H9 (cell line): Measurements from ENCODE around the gene FGD6. TPM values are rescaled to one million over a fixed set of nuclear protein-coding genes. Genes with fewer than 3 reads are reported as not detected.

Experiments
- DNase-seq: peaks from one replicate; pipeline ENCODE4 v3.0.0-alpha.2; 2017
- H2AFZ ChIP-seq: one replicate; pipeline ENCODE4 v1.6.1; 2013; ENCODE audit warnings: mild to moderate bottlenecking, low read length, control low read depth, moderate library complexity
- H2AK5ac ChIP-seq: 2 replicates; pipeline ENCODE4 v1.6.1; 2013; ENCODE audit warnings: low read length, control low read depth, mixed read lengths; ENCODE audit not compliant: insufficient read length
- H2BK120ac ChIP-seq: one replicate; pipeline ENCODE4 v1.6.1; 2013; ENCODE audit warnings: low read depth, mild to moderate bottlenecking, low read length, control low read depth, inconsistent platforms; ENCODE audit not compliant: poor library complexity, severe bottlenecking
- H2BK12ac ChIP-seq: 2 replicates; pipeline ENCODE4 v1.6.1; 2013; ENCODE audit warnings: low read length, control low read depth, mixed read lengths, low read depth; ENCODE audit not compliant: insufficient read length
- H2BK15ac ChIP-seq: 2 replicates; pipeline ENCODE4 v1.6.1; 2013; ENCODE audit warnings: low read depth, low read length, control low read depth
- H2BK20ac ChIP-seq: one replicate; pipeline ENCODE4 v1.6.1; 2013; ENCODE audit warnings: low read depth, mild to moderate bottlenecking, low read length, control low read depth, inconsistent platforms; ENCODE audit not compliant: poor library complexity, severe bottlenecking
- H2BK5ac ChIP-seq: 2 replicates; pipeline ENCODE4 v1.6.1; 2013; ENCODE audit warnings: low read length, control low read depth, mixed read lengths; ENCODE audit not compliant: insufficient read length
- H3K14ac ChIP-seq: 2 replicates; pipeline ENCODE4 v1.6.1; 2013; ENCODE audit warnings: low read length, control low read depth; ENCODE audit not compliant: insufficient read depth
- H3K18ac ChIP-seq: 2 replicates; pipeline ENCODE4 v1.6.1; 2013; ENCODE audit warnings: low read depth, mild to moderate bottlenecking, mixed read lengths, low read length, control low read depth; ENCODE audit not compliant: insufficient read length
- H3K23ac ChIP-seq: 2 replicates; pipeline ENCODE4 v1.6.1; 2013; ENCODE audit warnings: low read length, control low read depth, mixed read lengths, low read depth; ENCODE audit not compliant: insufficient read length
- H3K23me2 ChIP-seq: 2 replicates; pipeline ENCODE4 v1.6.1; 2013; ENCODE audit warnings: low read depth, mild to moderate bottlenecking, mixed read lengths, low read length, control low read depth; ENCODE audit not compliant: insufficient read length, poor library complexity, severe bottlenecking
- H3K27ac ChIP-seq: 2 replicates; pipeline ENCODE4 v1.5.1; 2013; ENCODE audit warnings: low read length, control low read depth, mixed read lengths, low read depth; ENCODE audit not compliant: insufficient read length
- H3K27me3 ChIP-seq: 2 replicates; pipeline ENCODE4 v1.6.1; 2013; ENCODE audit warnings: low read length, control low read depth, inconsistent platforms; ENCODE audit not compliant: insufficient read depth
- H3K4ac ChIP-seq: 2 replicates; pipeline ENCODE4 v1.6.1; 2013; ENCODE audit warnings: low read depth, mild to moderate bottlenecking, control low read depth, inconsistent platforms, low read length, moderate library complexity
- H3K4me1 ChIP-seq: 2 replicates; pipeline ENCODE4 v1.6.1; 2013; ENCODE audit warnings: low read length, control low read depth, inconsistent platforms; ENCODE audit not compliant: insufficient read depth
- H3K4me2 ChIP-seq: 2 replicates; pipeline ENCODE4 v1.6.1; 2013; ENCODE audit warnings: low read length, control low read depth, mixed read lengths; ENCODE audit not compliant: insufficient read length, insufficient read depth
- H3K56ac ChIP-seq: 2 replicates; pipeline ENCODE4 v1.6.1; 2013; ENCODE audit warnings: low read depth, mild to moderate bottlenecking, mixed read lengths, low read length, control low read depth; ENCODE audit not compliant: insufficient read length
- H3K79me1 ChIP-seq: 2 replicates; pipeline ENCODE4 v1.6.1; 2013; ENCODE audit warnings: low read depth, mild to moderate bottlenecking, moderate library complexity, low read length, control low read depth, inconsistent platforms; ENCODE audit not compliant: insufficient read depth, poor library complexity, severe bottlenecking
- H3K79me2 ChIP-seq: 2 replicates; pipeline ENCODE4 v1.6.1; 2013; ENCODE audit warnings: low read length, control low read depth, inconsistent platforms; ENCODE audit not compliant: insufficient read depth
- H3K9ac ChIP-seq: 2 replicates; pipeline ENCODE4 v1.6.1; 2013; ENCODE audit warnings: low read length, control low read depth, mixed read lengths; ENCODE audit not compliant: insufficient read length; ENCODE audit errors: extremely low read depth
- H3K9me3 ChIP-seq: one replicate; pipeline ENCODE4 v1.6.1; 2013; ENCODE audit warnings: low read depth, low read length, inconsistent platforms; ENCODE audit not compliant: control insufficient read depth
- H3T11ph ChIP-seq: one replicate; pipeline ENCODE4 v1.6.1; 2013; ENCODE audit warnings: mild to moderate bottlenecking, low read length, control low read depth, inconsistent platforms
- H4K20me1 ChIP-seq: one replicate; pipeline ENCODE4 v1.6.1; 2013; ENCODE audit not compliant: control insufficient read depth, insufficient read length, insufficient read depth
- H4K5ac ChIP-seq: 2 replicates; pipeline ENCODE4 v1.6.1; 2013; ENCODE audit warnings: low read depth, mild to moderate bottlenecking, mixed read lengths, low read length, control low read depth; ENCODE audit not compliant: insufficient read length
- H4K8ac ChIP-seq: replicated peaks from 2 replicates; pipeline ENCODE4 v1.6.1; 2013; ENCODE audit warnings: low read length, control low read depth, mixed read lengths, low read depth; ENCODE audit not compliant: insufficient read length
- H4K91ac ChIP-seq: 2 replicates; pipeline ENCODE4 v1.6.1; 2013; ENCODE audit warnings: low read depth, mild to moderate bottlenecking, moderate library complexity, mixed read lengths, low read length, control low read depth; ENCODE audit not compliant: insufficient read length
- H3K27ac Mint-ChIP-seq, 3 experiments: 2 replicates in 2 of 3; 3 replicates in 1 of 3; pipeline ENCODE4 v1.8.0; 2020 to 2021; ENCODE audit warnings: mixed read lengths in 3 of 3, mild to moderate bottlenecking in 1 of 3, moderate library complexity in 1 of 3
- H3K27me3 Mint-ChIP-seq: 2 replicates; pipeline ENCODE4 v1.8.0; 2021; ENCODE audit warnings: low read depth, mild to moderate bottlenecking, moderate library complexity, mixed read lengths
- H3K36me3 Mint-ChIP-seq, 3 experiments: 2 replicates in 2 of 3; 3 replicates in 1 of 3; pipeline ENCODE4 v1.8.0; 2020 to 2021; ENCODE audit warnings: low read depth in 3 of 3, mixed read lengths in 3 of 3; ENCODE audit not compliant: insufficient read depth in 1 of 3
- H3K4me1 Mint-ChIP-seq, 2 experiments: 2 replicates each; pipeline ENCODE4 v1.8.0; 2020; ENCODE audit warnings: mixed read lengths in 2 of 2
- H3K4me3 Mint-ChIP-seq, 2 experiments: 2 replicates in 1 of 2; 3 replicates in 1 of 2; pipeline ENCODE4 v1.8.0; 2020 to 2021; ENCODE audit warnings: mild to moderate bottlenecking in 2 of 2, mixed read lengths in 2 of 2, moderate library complexity in 1 of 2
- H3K9me3 Mint-ChIP-seq, 2 experiments: 2 replicates in 1 of 2; 3 replicates in 1 of 2; pipeline ENCODE4 v1.8.0; 2020; ENCODE audit warnings: mild to moderate bottlenecking in 2 of 2, mixed read lengths in 2 of 2, moderate library complexity in 1 of 2
- CTCF ChIP-seq: fragments of 200-600 bp; sonication (generic); conservative IDR thresholded peaks from 3 replicates; pipeline ENCODE4 v1.8.0; 2021; ENCODE audit warnings: antibody characterized with exemption, mild to moderate bottlenecking
- WGBS: extraction: QIAGEN DNeasy Blood & Tissue Kit; methylation state at CpG from one replicate; pipeline ENCODE4 v1.1.7; 2013; ENCODE audit warnings: missing lambda C conversion rate, low lambda C conversion rate, mixed read lengths; ENCODE audit not compliant: insufficient read length; ENCODE audit errors: extremely low coverage; 5-methylcytosine and 5-hydroxymethylcytosine counted together
- total RNA-seq: library from RNA; stranded (reverse); gene quantifications from 2 replicates; pipeline ENCODE4 v1.2.1, GENCODE V29; 2021

FGD6 gene
- total RNA-seq, 1 experiment from 2014 or later, result 39.5 TPM

DNA sequence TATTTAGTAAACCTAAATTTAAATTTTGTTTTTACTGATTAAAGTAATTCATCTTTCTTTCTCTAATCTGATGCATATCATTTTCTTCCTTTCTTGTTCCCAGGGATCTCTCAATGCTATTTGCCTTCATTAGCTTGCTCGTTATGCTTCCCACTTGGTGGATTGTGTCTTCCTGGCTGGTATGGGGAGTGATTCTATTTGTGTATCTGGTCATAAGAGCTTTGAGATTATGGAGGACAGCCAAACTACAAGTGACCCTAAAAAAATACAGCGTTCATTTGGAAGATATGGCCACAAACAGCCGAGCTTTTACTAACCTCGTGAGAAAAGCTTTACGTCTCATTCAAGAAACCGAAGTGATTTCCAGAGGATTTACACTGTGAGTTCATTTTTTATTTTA, 49.0 kb upstream of the FGD6 start:
- Mint-ChIP-seq H3K4me3 (no peak overlapping the region; a peak in 1 of 5 replicates), H3K36me3 (peaks cover 10 to 41% (median 22%) of the 10 kb centered on the region in 3 experiments; a peak in 6 of 7 replicates), H3K27me3 (no peaks in the 10 kb centered on the region), H3K4me1 (no peaks in the 10 kb centered on the region), H3K9me3 (no peaks in the 10 kb centered on the region), H3K27ac (peak overlapping the region in 1 of 3 experiments; percentile 3; a peak in 1 of 7 replicates)
- Histone ChIP-seq H3K14ac (no peak overlapping the region), H3T11ph (no peak overlapping the region), H4K8ac (no peak overlapping the region), H3K79me2 (no peaks in the 10 kb centered on the region; the same call in 1 of the 2 replicates), H2BK12ac (no peak overlapping the region), H3K9me3 (no peaks in the 10 kb centered on the region), H4K20me1 (no peaks in the 10 kb centered on the region), H2BK20ac (no peak overlapping the region), H3K27me3 (no peaks in the 10 kb centered on the region), H3K4me2 (no peak overlapping the region), H2AFZ (no peak overlapping the region), H3K4ac (no peak overlapping the region), H4K5ac (no peak overlapping the region), H3K23ac (no peak overlapping the region), H2BK15ac (no peak overlapping the region), H3K23me2 (no peaks in the 10 kb centered on the region), H3K56ac (no peak overlapping the region), H2BK120ac (no peak overlapping the region), H2AK5ac (no peak overlapping the region), H3K18ac (no peak overlapping the region), H2BK5ac (no peak overlapping the region), H4K91ac (no peak overlapping the region), H3K4me1 (peaks cover 2% of the 10 kb centered on the region; the same call in 1 of the 2 replicates), H3K9ac (no peak overlapping the region), H3K27ac (no peak overlapping the region), H3K79me1 (no peaks in the 10 kb centered on the region)
- no peak for TF ChIP-seq CTCF
- no CpG with 5 or more reads among the region's 6 CpGs for WGBS
- no peak for DNase-seq
